ENCODE data around the gene SHC4.

DNA sequence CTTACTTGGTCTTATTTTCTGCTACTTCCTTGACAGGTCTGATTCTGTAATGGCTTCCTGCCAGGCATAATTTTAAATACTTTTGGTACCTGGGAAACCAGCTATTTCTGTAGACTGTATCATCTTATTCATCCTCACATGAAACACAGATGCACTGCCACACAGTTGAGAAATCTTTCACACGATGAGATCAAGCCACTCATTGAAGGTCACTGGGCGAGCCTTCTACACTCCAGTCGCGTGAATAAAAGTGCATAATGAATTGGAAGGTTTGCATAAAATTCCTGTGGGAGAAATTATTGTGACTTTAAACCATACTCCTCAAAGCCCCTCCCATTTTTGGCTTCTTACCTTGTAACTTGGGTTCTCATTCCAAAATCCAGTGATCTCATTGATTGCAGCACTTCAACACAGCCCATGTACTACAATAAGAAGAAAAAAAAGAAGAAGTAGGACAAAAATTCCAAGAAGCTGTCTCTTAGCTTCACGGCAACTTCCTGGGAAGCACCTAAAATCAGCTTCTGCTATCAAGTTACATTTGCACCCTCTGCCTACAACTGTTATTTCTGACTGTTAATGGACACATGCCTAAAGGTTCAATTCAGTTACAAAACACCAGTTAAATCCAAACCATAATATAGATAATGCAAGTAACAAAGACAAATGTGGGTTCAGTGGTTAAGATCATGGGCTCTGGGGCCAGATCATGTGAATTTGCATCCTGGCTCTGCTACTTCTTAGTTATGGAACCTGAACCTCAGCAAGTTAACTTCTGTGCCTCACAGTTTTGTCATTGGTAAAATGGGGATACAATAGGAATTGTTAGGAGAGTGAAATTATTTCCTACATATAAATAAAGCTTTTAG lies 39.0 kb downstream of the SHC4 start:
- TF ChIP-seq POLR2A (IDR thresholded peaks at IDR 0.05) (no peak), POLR2AphosphoS5 (IDR thresholded peaks at IDR 0.05) (no peak), EP300 (IDR thresholded peaks at IDR 0.05) (no peak)
- TF ChIP-seq, protein P1, sequence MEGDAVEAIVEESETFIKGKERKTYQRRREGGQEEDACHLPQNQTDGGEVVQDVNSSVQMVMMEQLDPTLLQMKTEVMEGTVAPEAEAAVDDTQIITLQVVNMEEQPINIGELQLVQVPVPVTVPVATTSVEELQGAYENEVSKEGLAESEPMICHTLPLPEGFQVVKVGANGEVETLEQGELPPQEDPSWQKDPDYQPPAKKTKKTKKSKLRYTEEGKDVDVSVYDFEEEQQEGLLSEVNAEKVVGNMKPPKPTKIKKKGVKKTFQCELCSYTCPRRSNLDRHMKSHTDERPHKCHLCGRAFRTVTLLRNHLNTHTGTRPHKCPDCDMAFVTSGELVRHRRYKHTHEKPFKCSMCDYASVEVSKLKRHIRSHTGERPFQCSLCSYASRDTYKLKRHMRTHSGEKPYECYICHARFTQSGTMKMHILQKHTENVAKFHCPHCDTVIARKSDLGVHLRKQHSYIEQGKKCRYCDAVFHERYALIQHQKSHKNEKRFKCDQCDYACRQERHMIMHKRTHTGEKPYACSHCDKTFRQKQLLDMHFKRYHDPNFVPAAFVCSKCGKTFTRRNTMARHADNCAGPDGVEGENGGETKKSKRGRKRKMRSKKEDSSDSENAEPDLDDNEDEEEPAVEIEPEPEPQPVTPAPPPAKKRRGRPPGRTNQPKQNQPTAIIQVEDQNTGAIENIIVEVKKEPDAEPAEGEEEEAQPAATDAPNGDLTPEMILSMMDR (IDR thresholded peaks at IDR 0.05), result no peak
